K562 (cell line): Measurements from ENCODE around the gene NXT1. TPM values are rescaled to one million over a fixed set of nuclear protein-coding genes. Genes with fewer than 3 reads are reported as not detected.

Experiments used
- ASH1L ChIP-seq: fragments of 450-650 bp; IDR thresholded peaks from 2 replicates; pipeline ENCODE4 v1.6.1; 2018; ENCODE audit warnings: borderline replicate concordance, mild to moderate bottlenecking, low read depth; ENCODE audit not compliant: partially characterized antibody
- BCLAF1 ChIP-seq, 2 experiments: fragments of 450-650 bp in 1 of 2; IDR thresholded peaks; 2 replicates each; pipeline ENCODE4 v1.6.1; 2011 to 2017; ENCODE audit warnings: low read depth in 2 of 2, antibody characterized with exemption in 1 of 2, borderline replicate concordance in 1 of 2, low read length in 1 of 2, mild to moderate bottlenecking in 1 of 2, mixed read lengths in 1 of 2; ENCODE audit not compliant: control insufficient read depth in 1 of 2
- BHLHE40 ChIP-seq: IDR thresholded peaks from 2 replicates; pipeline ENCODE4 v1.6.1; 2011; ENCODE audit warnings: low read length, improper control_type of control experiment
- BRCA1 ChIP-seq, 2 experiments: fragments of 450-650 bp in 1 of 2; sonication (generic) in 1 of 2; formaldehyde crosslinking in 1 of 2; IDR thresholded peaks; 2 replicates each; pipeline versions ENCODE4 v1.5.0 to v1.6.1; 2017 to 2020; ENCODE audit warnings: mild to moderate bottlenecking in 1 of 2, missing genetic modification reagents in 1 of 2
- CBX2 ChIP-seq: fragments of 200-600 bp; sonication (generic); IDR thresholded peaks from one replicate; pipeline ENCODE4 v1.6.1; 2012; ENCODE audit warnings: mild to moderate bottlenecking, low read length, inconsistent platforms; ENCODE audit not compliant: insufficient read depth, poor library complexity, severe bottlenecking
- CBX3 ChIP-seq, 2 experiments: IDR thresholded peaks; 1 replicate in 1 of 2; 2 replicates in 1 of 2; pipeline ENCODE4 v1.6.1; 2012; ENCODE audit warnings: inconsistent platforms in 2 of 2, low read length in 2 of 2, borderline replicate concordance in 1 of 2, control low read depth in 1 of 2
- CEBPB ChIP-seq: fragments of 450-650 bp; IDR thresholded peaks from 2 replicates; pipeline ENCODE4 v1.6.1; 2016; ENCODE audit warnings: missing genetic modification characterization, missing compliant biosample characterization
- GTF2A2 ChIP-seq: IDR thresholded peaks from 2 replicates; pipeline ENCODE4 v1.6.1; 2016; ENCODE audit warnings: mild to moderate bottlenecking, missing genetic modification characterization, missing compliant biosample characterization
- JUNB ChIP-seq: fragments of 450-650 bp; formaldehyde crosslinking; conservative IDR thresholded peaks from 2 replicates; pipeline ENCODE4 v1.4.0; 2020; ENCODE audit warnings: mild to moderate bottlenecking
- NFIC ChIP-seq: fragments of 450-650 bp; IDR thresholded peaks from 2 replicates; pipeline ENCODE4 v1.6.1; 2017; ENCODE audit warnings: mild to moderate bottlenecking, inconsistent platforms
- NFIX ChIP-seq: fragments of 250-450 bp; sonication (Bioruptor Pico); IDR thresholded peaks from 2 replicates; pipeline ENCODE4 v1.4.0; 2020; ENCODE audit warnings: low read depth, mild to moderate bottlenecking, moderate library complexity
- ZKSCAN1 ChIP-seq: fragments of 150-350 bp; IDR thresholded peaks from 2 replicates; pipeline ENCODE4 v1.6.1; 2016; ENCODE audit warnings: low read depth, low read length
- ZNF398 ChIP-seq: fragments of 250-450 bp; sonication (Bioruptor Pico); IDR thresholded peaks from 2 replicates; pipeline ENCODE4 v1.8.0; 2021; ENCODE audit warnings: moderate library complexity, mild to moderate bottlenecking, inconsistent platforms
- ZNF431 ChIP-seq: sonication (generic); formaldehyde crosslinking; IDR thresholded peaks from 2 replicates; pipeline ENCODE4 v1.8.0; 2022; ENCODE audit warnings: mild to moderate bottlenecking, missing genetic modification reagents
- polyA plus RNA-seq, 8 experiments: library from polyadenylated mRNA; depleted of rRNA in 4 of 8; stranded (reverse) in 5 of 8; unstranded in 3 of 8; fragments of >200 nt; fragmentation: Nextera tagmentation in 2 of 8; fragmentation: Illumina TruSeq in 1 of 8; extraction: Ambion mirVana in 2 of 8; extraction: Trizol in 1 of 8; gene quantifications; 2 replicates each; pipeline versions ENCODE4 v1.2.1 to v1.2.3, GENCODE V29; 2011 to 2014; ENCODE audit warnings: inconsistent platforms in 1 of 8, missing spikeins in 1 of 8
- total RNA-seq, 7 experiments: library from RNA; depleted of rRNA in 6 of 7; stranded (reverse); fragments of >200 nt in 6 of 7; fragmentation: Illumina TruSeq in 2 of 7; extraction: Trizol in 2 of 7; gene quantifications; 2 replicates each; pipeline versions ENCODE4 v1.2.1 to v1.2.3, GENCODE V29; 2011 to 2021; ENCODE audit warnings: low replicate concordance in 1 of 7
- TF ChIP-seq, protein P1 (sequence below), 2 experiments: IDR thresholded peaks; 2 replicates each; pipeline ENCODE4 v1.6.1; 2011; ENCODE audit warnings: borderline replicate concordance in 1 of 2, control low read depth in 1 of 2, low read depth in 1 of 2, low read length in 1 of 2, mild to moderate bottlenecking in 1 of 2, mixed read lengths in 1 of 2, moderate library complexity in 1 of 2; ENCODE audit not compliant: insufficient read depth in 1 of 2, insufficient read length in 1 of 2, poor library complexity in 1 of 2, severe bottlenecking in 1 of 2; ENCODE audit errors: extremely low read depth in 1 of 2
- TF ChIP-seq, protein P2 (sequence below): sonication (generic); formaldehyde crosslinking; IDR thresholded peaks from 2 replicates; pipeline ENCODE4 v1.9.0; 2022; ENCODE audit warnings: mild to moderate bottlenecking, missing genetic modification reagents

NXT1 gene
- total and polyA plus RNA-seq, 9 of the 15 experiments (the other 6 are each of a cell fraction or from before 2014, with no cell fraction given): 7.7 to 50.9 (median 35.6) TPM

GRCh38 chr20:23350904-23351838 lies 580 bp downstream of the NXT1 start (continued):
- TF ChIP-seq, protein P1, sequence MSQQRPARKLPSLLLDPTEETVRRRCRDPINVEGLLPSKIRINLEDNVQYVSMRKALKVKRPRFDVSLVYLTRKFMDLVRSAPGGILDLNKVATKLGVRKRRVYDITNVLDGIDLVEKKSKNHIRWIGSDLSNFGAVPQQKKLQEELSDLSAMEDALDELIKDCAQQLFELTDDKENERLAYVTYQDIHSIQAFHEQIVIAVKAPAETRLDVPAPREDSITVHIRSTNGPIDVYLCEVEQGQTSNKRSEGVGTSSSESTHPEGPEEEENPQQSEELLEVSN (IDR thresholded peaks at IDR 0.05; ENCODE audit: borderline replicate concordance in 1 of 2, extremely low read depth in 1 of 2, insufficient read depth in 1 of 2, insufficient read length in 1 of 2, low read depth in 1 of 2, low read length in 1 of 2, poor library complexity in 1 of 2, severe bottlenecking in 1 of 2): peak in 1 of 2 experiments; percentile 59
- no peak for TF ChIP-seq ZKSCAN1
- no peak for TF ChIP-seq BCLAF1 (IDR thresholded peaks at IDR 0.05; ENCODE audit: borderline replicate concordance in 1 of 2, control insufficient read depth in 1 of 2, low read depth in 2 of 2, low read length in 1 of 2)
- TF ChIP-seq ZNF431: no peak
- no peak for TF ChIP-seq JUNB (CRISPR knock-in tag)
- no peak for TF ChIP-seq CBX2
- TF ChIP-seq BHLHE40: no peak
- TF ChIP-seq BRCA1 (IDR thresholded peaks at IDR 0.05): no peak
- TF ChIP-seq BRCA1 (CRISPR knock-in tag; IDR thresholded peaks at IDR 0.05): no peak
- no peak for TF ChIP-seq ZNF398 (CRISPR knock-in tag)
- no peak for TF ChIP-seq CBX3 (IDR thresholded peaks at IDR 0.05; ENCODE audit: borderline replicate concordance in 1 of 2, low read length in 2 of 2)
- TF ChIP-seq NFIX (CRISPR knock-in tag): no peak
- peak; percentile 2; the same call in 1 of the 2 replicates for TF ChIP-seq NFIC
- no peak for TF ChIP-seq CEBPB (tag)
- TF ChIP-seq, protein P2, sequence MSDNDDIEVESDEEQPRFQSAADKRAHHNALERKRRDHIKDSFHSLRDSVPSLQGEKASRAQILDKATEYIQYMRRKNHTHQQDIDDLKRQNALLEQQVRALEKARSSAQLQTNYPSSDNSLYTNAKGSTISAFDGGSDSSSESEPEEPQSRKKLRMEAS (CRISPR knock-in tag): peak; percentile 83
- TF ChIP-seq GTF2A2 (tag): no peak
- TF ChIP-seq ASH1L: no peak
